ENCODE measurements around the gene FNDC3B.

- TF ChIP-seq CTCF (IDR thresholded peaks at IDR 0.05) (no peak), POLR2AphosphoS5 (IDR thresholded peaks at IDR 0.05; ENCODE audit: insufficient read depth in 1 of 2, low read depth in 1 of 2) (no peak)
These were observed 147.2 kb downstream of the FNDC3B start for GRCh38 chr3:172186607-172187006.

Measured in vagina (tissue), 2 donors.